ENCODE results near the gene TTR. TPM values are rescaled to one million over a fixed set of nuclear protein-coding genes. Genes with fewer than 3 reads are reported as not detected.
A peak's percentile ranks its signal among the peaks of the same experiment; 100 is the strongest.

Gene TTR
- total RNA-seq, 1 donor from 2014 or later: not detected

- no peak overlapping the region for H3K4me3 ChIP-seq (ENCODE audit: low read depth, low read length)
These were observed 26.3 kb upstream of the TTR start for GRCh38 chr18:31565345-31565744.

GRCh38 chr18:31565782-31566512, 25.7 kb upstream of the TTR start:
- TF ChIP-seq, protein P1, sequence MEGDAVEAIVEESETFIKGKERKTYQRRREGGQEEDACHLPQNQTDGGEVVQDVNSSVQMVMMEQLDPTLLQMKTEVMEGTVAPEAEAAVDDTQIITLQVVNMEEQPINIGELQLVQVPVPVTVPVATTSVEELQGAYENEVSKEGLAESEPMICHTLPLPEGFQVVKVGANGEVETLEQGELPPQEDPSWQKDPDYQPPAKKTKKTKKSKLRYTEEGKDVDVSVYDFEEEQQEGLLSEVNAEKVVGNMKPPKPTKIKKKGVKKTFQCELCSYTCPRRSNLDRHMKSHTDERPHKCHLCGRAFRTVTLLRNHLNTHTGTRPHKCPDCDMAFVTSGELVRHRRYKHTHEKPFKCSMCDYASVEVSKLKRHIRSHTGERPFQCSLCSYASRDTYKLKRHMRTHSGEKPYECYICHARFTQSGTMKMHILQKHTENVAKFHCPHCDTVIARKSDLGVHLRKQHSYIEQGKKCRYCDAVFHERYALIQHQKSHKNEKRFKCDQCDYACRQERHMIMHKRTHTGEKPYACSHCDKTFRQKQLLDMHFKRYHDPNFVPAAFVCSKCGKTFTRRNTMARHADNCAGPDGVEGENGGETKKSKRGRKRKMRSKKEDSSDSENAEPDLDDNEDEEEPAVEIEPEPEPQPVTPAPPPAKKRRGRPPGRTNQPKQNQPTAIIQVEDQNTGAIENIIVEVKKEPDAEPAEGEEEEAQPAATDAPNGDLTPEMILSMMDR (IDR thresholded peaks at IDR 0.05; ENCODE audit: insufficient read depth, low read length, severe bottlenecking): no peak
- no peak for DNase-seq (ENCODE audit: low read depth)
- Histone ChIP-seq H3K36me3 (ENCODE audit: control insufficient read depth, insufficient read depth, low read length) (no peaks in the 10 kb centered on the region), H3K4me3 (ENCODE audit: low read depth, low read length) (no peak overlapping the region), H3K27me3 (ENCODE audit: control insufficient read depth, insufficient read depth, low read length) (no peaks in the 10 kb centered on the region)
- no peak for FAIRE-seq

More at GRCh38 chr18:31565345-31565744, 26.3 kb upstream of the TTR start:
- H3K36me3 ChIP-seq (ENCODE audit: control insufficient read depth, insufficient read depth, low read length): no peaks in the 10 kb centered on the region
- H3K27me3 ChIP-seq (ENCODE audit: control insufficient read depth, insufficient read depth, low read length): no peaks in the 10 kb centered on the region
- FAIRE-seq (no peak), DNase-seq (ENCODE audit: low read depth) (no peak)
- TF ChIP-seq, protein P1 (IDR thresholded peaks at IDR 0.05; ENCODE audit: insufficient read depth, low read length, severe bottlenecking): no peak

GRCh38 chr18:31566576-31567306, 24.9 kb upstream of the TTR start:
- TF ChIP-seq, protein P1 (IDR thresholded peaks at IDR 0.05; ENCODE audit: insufficient read depth, low read length, severe bottlenecking): no peak
- FAIRE-seq (peak; percentile 64), DNase-seq (ENCODE audit: low read depth) (no peak)

GRCh38 chr18:31572368-31572767, 19.3 kb upstream of the TTR start:
- FAIRE-seq: no peak

More at GRCh38 chr18:31566576-31567306, 24.9 kb upstream of the TTR start:
- H3K4me3 ChIP-seq (ENCODE audit: low read depth, low read length): no peak overlapping the region
- no peaks in the 10 kb centered on the region for H3K36me3 ChIP-seq (ENCODE audit: control insufficient read depth, insufficient read depth, low read length)
- H3K27me3 ChIP-seq (ENCODE audit: control insufficient read depth, insufficient read depth, low read length): no peaks in the 10 kb centered on the region

GRCh38 chr18:31573051-31573450, 18.6 kb upstream of the TTR start:
- TF ChIP-seq, protein P1 (IDR thresholded peaks at IDR 0.05; ENCODE audit: insufficient read depth, low read length, severe bottlenecking): no peak
- Histone ChIP-seq H3K4me3 (ENCODE audit: low read depth, low read length) (no peak overlapping the region), H3K36me3 (ENCODE audit: control insufficient read depth, insufficient read depth, low read length) (no peaks in the 10 kb centered on the region), H3K27me3 (ENCODE audit: control insufficient read depth, insufficient read depth, low read length) (no peaks in the 10 kb centered on the region)
- FAIRE-seq: no peak
- no peak for DNase-seq (ENCODE audit: low read depth)

More at GRCh38 chr18:31572368-31572767, 19.3 kb upstream of the TTR start:
- H3K36me3 ChIP-seq (ENCODE audit: control insufficient read depth, insufficient read depth, low read length): no peaks in the 10 kb centered on the region
- TF ChIP-seq, protein P1 (IDR thresholded peaks at IDR 0.05; ENCODE audit: insufficient read depth, low read length, severe bottlenecking): no peak
- no peaks in the 10 kb centered on the region for H3K27me3 ChIP-seq (ENCODE audit: control insufficient read depth, insufficient read depth, low read length)
- no peak for DNase-seq (ENCODE audit: low read depth)
- no peak overlapping the region for H3K4me3 ChIP-seq (ENCODE audit: low read depth, low read length)
